Inflammatory macrophage (primary cell): ENCODE results near the gene SEBOX.

Source experiments
- DNase-seq, 2 donors: peaks; one replicate each; pipeline ENCODE4 v3.0.0-alpha.2; 2020 to 2022

SEBOX gene

GRCh38 chr17:28317966-28318758, 46.8 kb downstream of the SEBOX start:
- DNase-seq: no peak

DNA sequence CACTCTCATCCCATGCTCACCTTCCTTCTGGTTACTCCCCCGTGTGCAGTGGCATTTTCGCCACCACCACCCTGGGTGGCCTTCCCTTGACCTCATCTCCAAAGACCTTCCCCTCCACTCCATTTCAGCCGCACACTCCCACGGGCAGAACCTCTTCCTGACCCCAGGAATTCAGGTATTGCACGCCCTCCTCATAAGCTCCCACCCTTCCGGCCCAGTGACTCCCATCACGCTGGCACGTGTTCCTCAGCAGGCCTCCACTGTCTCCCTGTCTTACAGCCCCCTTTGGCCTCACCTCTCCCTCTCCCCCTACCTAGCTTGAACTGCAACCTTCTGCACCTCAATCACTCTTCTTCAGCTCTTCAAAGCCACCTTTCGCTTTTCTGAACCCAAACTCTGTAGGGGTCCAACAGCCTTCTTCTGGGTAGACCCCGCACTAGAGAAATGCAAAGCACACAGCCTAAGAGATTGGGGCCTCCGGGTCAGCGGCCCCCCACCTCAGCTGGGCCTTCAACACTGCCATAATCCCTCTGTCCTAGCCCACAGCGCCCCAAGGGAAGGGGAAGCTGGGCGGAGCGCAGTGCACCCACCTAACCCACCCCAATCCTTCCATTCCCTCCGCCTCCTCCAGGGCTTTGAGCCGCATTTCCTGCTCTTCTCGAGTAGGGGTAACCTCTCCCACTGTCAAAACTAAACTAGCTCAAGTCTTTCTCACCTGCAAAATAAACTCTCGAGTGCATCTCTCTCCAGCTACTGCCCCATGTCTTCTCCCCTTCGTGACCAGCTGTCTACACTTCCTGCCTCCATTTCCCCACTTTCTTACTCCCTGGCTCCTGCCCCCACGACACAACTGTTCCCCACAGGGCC, 47.7 kb downstream of the SEBOX start:
- DNase-seq: no peak

DNA sequence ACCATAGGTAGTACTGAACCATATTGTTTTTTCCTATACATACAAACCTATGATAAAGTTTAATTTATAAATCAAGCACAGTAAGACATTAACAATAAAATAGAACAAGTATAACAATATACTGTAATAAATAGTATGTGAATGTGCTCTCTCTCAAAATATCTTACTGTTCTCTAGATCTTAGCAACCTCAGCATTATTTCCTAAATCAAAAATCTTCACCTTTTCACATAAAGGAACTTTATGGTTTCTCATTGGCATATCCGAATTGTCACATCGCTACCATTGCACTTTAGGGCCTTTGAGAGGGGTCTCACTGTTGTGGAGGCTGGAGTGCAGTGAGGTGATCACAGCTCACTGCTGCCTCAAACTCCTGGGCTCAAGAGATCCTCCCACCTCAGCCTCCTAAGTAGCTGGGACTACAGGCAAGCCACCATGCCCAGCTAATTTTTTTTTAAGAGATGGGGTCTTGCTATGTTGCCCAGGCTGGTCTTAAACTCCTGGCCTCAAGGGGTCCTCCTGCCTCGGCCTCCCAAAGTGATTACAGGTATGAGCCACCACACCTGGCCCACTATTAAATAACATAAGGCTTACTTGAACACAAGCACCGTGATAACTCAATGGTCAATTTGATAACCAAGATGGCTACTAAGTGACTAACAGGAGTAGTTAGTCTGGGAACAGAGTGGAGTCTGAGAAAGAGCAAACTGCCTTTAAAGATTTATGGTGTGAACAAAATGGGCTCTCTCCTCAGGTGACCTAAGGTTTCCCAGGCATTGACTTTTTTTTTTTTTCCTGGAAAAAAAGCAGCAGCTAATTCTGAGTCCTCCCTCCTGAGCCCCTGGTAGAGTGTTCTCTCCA, 48.9 kb downstream of the SEBOX start:
- no peak for DNase-seq

- DNase-seq: no peak
Measured at GRCh38 chr17:28313841-28314240, 51.2 kb downstream of the SEBOX start.
